GM12875 (cell line): Measurements from ENCODE around the gene YDJC.
A peak's percentile ranks its signal among the peaks of the same experiment; 100 is the strongest.
"Not testable (repeated sequence)": the region's sequence is repeated elsewhere in the genome, so short reads cannot be mapped to it uniquely, and the experiment has no call there.

ENCODE experiments used
- H3K4me3 ChIP-seq: one replicate; pipeline ENCODE4 v1.5.1; 2011; ENCODE audit warnings: low read depth, low read length, control low read depth
- CTCF ChIP-seq: IDR thresholded peaks from 2 replicates; pipeline ENCODE4 v1.5.1; 2011; ENCODE audit warnings: low read depth, mild to moderate bottlenecking, control low read depth, inconsistent platforms, low read length, moderate library complexity, borderline replicate concordance; ENCODE audit not compliant: insufficient read depth

YDJC gene

GRCh38 chr22:21650823-21651520 lies 21.1 kb upstream of the YDJC start:
- no peak for TF ChIP-seq CTCF

GRCh38 chr22:21650280-21650679 lies 20.5 kb upstream of the YDJC start:
- no peak overlapping the region for H3K4me3 ChIP-seq
- no peak for TF ChIP-seq CTCF

More at GRCh38 chr22:21650823-21651520, 21.1 kb upstream of the YDJC start:
- peak overlapping the region; percentile 95 for H3K4me3 ChIP-seq

- peak; percentile 84 for TF ChIP-seq CTCF
- H3K4me3 ChIP-seq, result no peak overlapping the region
Measured at GRCh38 chr22:21646608-21647590, 17.1 kb upstream of the YDJC start.

- not testable (repeated sequence) for H3K4me3 ChIP-seq
Measured at GRCh38 chr22:21645513-21645912, 15.7 kb upstream of the YDJC start.

GRCh38 chr22:21643533-21644357 lies 13.9 kb upstream of the YDJC start:
- peak; percentile 29; the same call in 1 of the 2 replicates for TF ChIP-seq CTCF
- peak overlapping the region; percentile 93 for H3K4me3 ChIP-seq

GRCh38 chr22:21642584-21643448 lies 13.0 kb upstream of the YDJC start:
- TF ChIP-seq CTCF, result peak; percentile 78
- H3K4me3 ChIP-seq, result peak overlapping the region; percentile 93
